GM18858 (cell line): Measurements from ENCODE around the gene TDRD6.
"Not testable (repeated sequence)": the region's sequence is repeated elsewhere in the genome, so short reads cannot be mapped to it uniquely, and the experiment has no call there.

ENCODE experiments used
- ATAC-seq: cut with Tn5 transposase; IDR thresholded peaks from one replicate; pipeline ENCODE4 v1.9.1; 2021; ENCODE audit not compliant: unreplicated experiment

The TDRD6 gene

GRCh38 chr6:46743425-46744158 lies 55.9 kb downstream of the TDRD6 start:
- no peak for ATAC-seq

GRCh38 chr6:46744159-46744725 lies 56.6 kb downstream of the TDRD6 start:
- not testable (repeated sequence) for ATAC-seq

GRCh38 chr6:46745973-46746372 lies 58.3 kb downstream of the TDRD6 start:
- ATAC-seq = no peak

- no peak for ATAC-seq
Measured at GRCh38 chr6:46746696-46747095, 59.0 kb downstream of the TDRD6 start, which contains the start of gene ANKRD66. Gene ANKRD66 (plus strand): TSS chr6:46746933. CDS start chr6:46751949, 5,016 bp downstream.

- no peak for ATAC-seq
Measured at GRCh38 chr6:46748940-46749503, 61.3 kb downstream of the TDRD6 start.

GRCh38 chr6:46749731-46750130 lies 62.0 kb downstream of the TDRD6 start:
- ATAC-seq = no peak

GRCh38 chr6:46751658-46752057 lies 64.0 kb downstream of the TDRD6 start:
- ATAC-seq = no peak
